H1 (cell line): ENCODE results near the gene MSI2. TPM values are rescaled to one million over a fixed set of nuclear protein-coding genes. Genes with fewer than 3 reads are reported as not detected.

Source experiments
- CTCF ChIA-PET: fragments of 300-600 bp; sonication (Branson Sonifier 250); formaldehyde crosslinking; loops from one replicate; lab custom pipeline; 2021; ENCODE audit not compliant: partially characterized antibody; lab: Charles Lee
- POLR2A ChIA-PET: fragments of 300-600 bp; sonication (Branson Sonifier 250); formaldehyde crosslinking; loops from one replicate; lab custom pipeline; 2021; ENCODE audit warnings: inconsistent platforms; ENCODE audit not compliant: partially characterized antibody; lab: Charles Lee
- DNase-seq, 2 experiments: peaks; one replicate each; pipeline versions ENCODE4 v3.0.0 to v3.0.0-alpha.2; 2010 to 2022; ENCODE audit warnings: low spot score in 2 of 2, low read depth in 1 of 2, mixed read lengths in 1 of 2
- FAIRE-seq: peaks from 2 replicates; lab custom pipeline; 2011; peaks lifted over from hg19 to GRCh38; lab: Jason Lieb, UNC
- H2AFZ ChIP-seq: 2 replicates; pipeline ENCODE4 v1.8.1; 2012; ENCODE audit warnings: low read length, inconsistent platforms
- H2AK5ac ChIP-seq: 2 replicates; pipeline ENCODE4 v1.6.1; 2013; ENCODE audit warnings: low read depth, low read length
- H2BK120ac ChIP-seq: replicated peaks from 2 replicates; pipeline ENCODE3; 2013; ENCODE audit warnings: low read depth, low read length, inconsistent platforms
- H2BK12ac ChIP-seq: 2 replicates; pipeline ENCODE4 v1.6.1; 2013; ENCODE audit warnings: low read depth, low read length
- H2BK15ac ChIP-seq: 2 replicates; pipeline ENCODE4 v1.6.1; 2013; ENCODE audit warnings: low read length
- H2BK20ac ChIP-seq: 2 replicates; pipeline ENCODE4 v1.6.1; 2013; ENCODE audit warnings: low read length
- H2BK5ac ChIP-seq: 2 replicates; pipeline ENCODE4 v1.6.1; 2013; ENCODE audit warnings: low read depth, low read length
- H3K14ac ChIP-seq: 2 replicates; pipeline ENCODE4 v1.6.1; 2013; ENCODE audit warnings: inconsistent platforms; ENCODE audit not compliant: insufficient read length
- H3K18ac ChIP-seq: 2 replicates; pipeline ENCODE4 v1.6.1; 2013; ENCODE audit warnings: low read length; ENCODE audit errors: extremely low read depth
- H3K23ac ChIP-seq: 2 replicates; pipeline ENCODE4 v1.6.1; 2013; ENCODE audit warnings: inconsistent platforms; ENCODE audit not compliant: insufficient read length
- H3K23me2 ChIP-seq: 2 replicates; pipeline ENCODE4 v1.6.1; 2013; ENCODE audit warnings: low read depth, low read length
- H3K27ac ChIP-seq: 2 replicates; pipeline ENCODE4 v1.6.1; 2011; ENCODE audit warnings: low read depth, low read length, inconsistent platforms
- H3K27me3 ChIP-seq, 4 experiments: replicated peaks in 1 of 4; 1 replicate in 1 of 4; 2 replicates in 3 of 4; pipeline versions ENCODE4 v1.6.1 to v1.8.1; 2011 to 2013; ENCODE audit warnings: low read length in 3 of 4, mild to moderate bottlenecking in 3 of 4, inconsistent platforms in 2 of 4, mixed read lengths in 2 of 4, moderate library complexity in 1 of 4; ENCODE audit not compliant: control insufficient read depth in 3 of 4, insufficient read depth in 3 of 4; ENCODE audit errors: extremely low read depth in 1 of 4
- H3K36me3 ChIP-seq, 4 experiments: 2 replicates each; pipeline versions ENCODE4 v1.6.1 to v1.8.1; 2011 to 2013; ENCODE audit warnings: mild to moderate bottlenecking in 4 of 4, low read length in 3 of 4, moderate library complexity in 2 of 4, control low read depth in 1 of 4, inconsistent platforms in 1 of 4; ENCODE audit not compliant: insufficient read depth in 4 of 4, control insufficient read depth in 2 of 4
- H3K4ac ChIP-seq: replicated peaks from 2 replicates; pipeline ENCODE3; 2013; ENCODE audit warnings: low read length, low read depth, mixed read lengths, inconsistent platforms; ENCODE audit not compliant: insufficient read length
- H3K4me1 ChIP-seq, 4 experiments: replicated peaks in 1 of 4; 1 replicate in 1 of 4; 2 replicates in 3 of 4; pipeline versions ENCODE4 v1.6.1 to v1.8.1; 2011 to 2013; ENCODE audit warnings: low read length in 3 of 4, inconsistent platforms in 2 of 4, mixed read lengths in 1 of 4; ENCODE audit not compliant: insufficient read depth in 4 of 4, control insufficient read depth in 3 of 4
- H3K4me2 ChIP-seq, 2 experiments: 2 replicates each; pipeline versions ENCODE4 v1.6.1 to v1.8.1; 2011 to 2013; ENCODE audit warnings: low read depth in 2 of 2, low read length in 2 of 2, control low read depth in 1 of 2, inconsistent platforms in 1 of 2, mild to moderate bottlenecking in 1 of 2; ENCODE audit not compliant: insufficient read depth in 1 of 2
- H3K4me3 ChIP-seq, 4 experiments: fragments of 200-600, 300-600 bp in 1 of 4; sonication (generic), shearing (Covaris generic), sonication (Bioruptor Twin) in 1 of 4; 2 replicates each; pipeline versions ENCODE4 v1.5.1 to v1.8.1; 2011 to 2016; ENCODE audit warnings: low read length in 4 of 4, low read depth in 3 of 4, control low read depth in 2 of 4, inconsistent platforms in 2 of 4, mild to moderate bottlenecking in 2 of 4, mixed read lengths in 1 of 4, moderate library complexity in 1 of 4; ENCODE audit not compliant: insufficient read depth in 2 of 4; ENCODE audit errors: extremely low read depth in 1 of 4
- H3K56ac ChIP-seq: replicated peaks from 2 replicates; pipeline ENCODE3; 2013; ENCODE audit warnings: low read depth, mild to moderate bottlenecking, mixed read lengths, low read length, inconsistent platforms; ENCODE audit not compliant: insufficient read length
- H3K79me1 ChIP-seq: 2 replicates; pipeline ENCODE4 v1.6.1; 2013; ENCODE audit warnings: low read depth, low read length, control low read depth
- H3K79me2 ChIP-seq, 2 experiments: 2 replicates each; pipeline versions ENCODE4 v1.6.1 to v1.8.1; 2012 to 2013; ENCODE audit warnings: low read length in 2 of 2, mild to moderate bottlenecking in 2 of 2, inconsistent platforms in 1 of 2; ENCODE audit not compliant: insufficient read depth in 2 of 2, control insufficient read depth in 1 of 2
- H3K9ac ChIP-seq, 4 experiments: replicated peaks in 1 of 4; 1 replicate in 1 of 4; 2 replicates in 3 of 4; pipeline versions ENCODE4 v1.6.1 to v1.8.1; 2011 to 2013; ENCODE audit warnings: low read depth in 3 of 4, low read length in 3 of 4, control low read depth in 2 of 4, mild to moderate bottlenecking in 2 of 4, moderate library complexity in 2 of 4, inconsistent platforms in 1 of 4; ENCODE audit errors: extremely low read depth in 1 of 4
- H3K9me3 ChIP-seq, 2 experiments: 2 replicates each; pipeline versions ENCODE4 v1.6.1 to v1.8.1; 2012 to 2013; ENCODE audit warnings: mild to moderate bottlenecking in 2 of 2, moderate library complexity in 2 of 2, control low read depth in 1 of 2, inconsistent platforms in 1 of 2, low read depth in 1 of 2, low read length in 1 of 2, mixed read lengths in 1 of 2; ENCODE audit not compliant: insufficient read depth in 2 of 2
- H4K20me1 ChIP-seq, 2 experiments: replicated peaks in 1 of 2; 2 replicates each; pipeline versions ENCODE3 to v1.8.1; 2011 to 2013; ENCODE audit warnings: inconsistent platforms in 2 of 2, low read length in 2 of 2, mild to moderate bottlenecking in 1 of 2; ENCODE audit not compliant: insufficient read depth in 2 of 2, control insufficient read depth in 1 of 2
- H4K5ac ChIP-seq: 2 replicates; pipeline ENCODE4 v1.6.1; 2013; ENCODE audit warnings: low read length, low read depth, mixed read lengths, inconsistent platforms; ENCODE audit not compliant: insufficient read length
- H4K8ac ChIP-seq: 2 replicates; pipeline ENCODE4 v1.8.0; 2013; ENCODE audit warnings: mild to moderate bottlenecking, moderate library complexity, low read length, inconsistent platforms; ENCODE audit not compliant: insufficient read depth; ENCODE audit errors: extremely low read depth
- H4K91ac ChIP-seq: replicated peaks from 2 replicates; pipeline ENCODE3; 2013; ENCODE audit warnings: low read length, mixed read lengths, inconsistent platforms; ENCODE audit not compliant: insufficient read length
- RFX5 ChIP-seq: IDR thresholded peaks from 2 replicates; pipeline ENCODE4 v1.6.1; 2011; ENCODE audit warnings: low read depth, low read length, improper control_type of control experiment, borderline replicate concordance
- whole genome bisulfite sequencing, 2 experiments: shearing (Covaris generic) in 1 of 2; methylation state at CpG; one replicate each; pipeline versions ENCODE4 v1.1.6 to v1.1.7; 2013 to 2015; ENCODE audit warnings: low lambda C conversion rate in 2 of 2, mixed read lengths in 2 of 2, inconsistent platforms in 1 of 2, low coverage in 1 of 2, missing lambda C conversion rate in 1 of 2; ENCODE audit not compliant: insufficient replicate concordance in 2 of 2, insufficient coverage in 1 of 2, insufficient read length in 1 of 2; ENCODE audit errors: extremely low coverage in 1 of 2, missing lambda C conversion rate in 1 of 2; 5-methylcytosine and 5-hydroxymethylcytosine counted together
- polyA plus RNA-seq, 7 experiments: library from polyadenylated mRNA; depleted of rRNA in 3 of 7; stranded (reverse) in 5 of 7; unstranded in 2 of 7; fragments of >200 nt in 5 of 7; fragments of 200-250 nt in 2 of 7; gene quantifications; 1 replicate in 5 of 7; 2 replicates in 1 of 7; 4 replicates in 1 of 7; pipeline versions ENCODE4 v1.2.1 to v1.2.3, GENCODE V29; 2011 to 2013; ENCODE audit warnings: missing spikeins in 2 of 7, mixed read lengths in 2 of 7
- total RNA-seq: library from RNA; stranded (reverse); fragmentation: NEBNext Ultra II Directional; extraction: Animal tissue kit (Norgen Biotek cat#: 25700); gene quantifications from 2 replicates; pipeline ENCODE4 v1.2.1, GENCODE V29; 2021

The MSI2 gene
- total and polyA plus RNA-seq, 2 of the 8 experiments (the other 6 are each of a cell fraction or from before 2014, with no cell fraction given): 36.7 to 80.6 TPM

DNA sequence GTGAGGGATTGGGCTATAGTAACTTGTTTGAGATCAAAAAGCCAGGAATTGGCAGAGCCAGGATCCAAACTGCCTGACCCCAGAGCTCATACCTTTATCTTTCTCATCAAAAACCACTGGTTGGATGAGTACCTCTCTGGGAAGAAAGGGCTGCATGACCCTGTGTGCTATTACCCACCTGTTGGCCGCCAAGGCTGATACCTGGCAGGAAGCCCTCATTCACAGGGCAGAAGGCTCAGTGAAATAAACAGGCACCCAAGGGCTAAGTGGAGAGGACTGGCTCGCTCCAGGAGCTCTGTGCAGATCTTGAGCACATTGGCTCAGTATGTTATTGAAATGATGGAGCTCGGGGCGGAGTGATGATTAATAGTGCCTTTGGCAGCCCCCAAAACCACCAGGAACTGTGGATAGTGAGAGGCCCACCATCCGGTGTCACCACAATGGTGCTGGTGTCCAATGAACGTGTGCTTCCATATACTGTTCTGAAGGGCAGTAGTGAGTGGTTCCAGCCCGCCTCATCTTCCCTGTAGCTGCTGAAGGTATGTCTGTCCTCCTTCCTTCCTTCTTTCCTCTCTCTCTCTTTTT, 197.6 kb downstream of the MSI2 start:
- Histone ChIP-seq H3K18ac (no peak overlapping the region), H3K14ac (no peak overlapping the region), H3K79me2 (peaks cover 0 to 4% of the 10 kb centered on the region in 2 experiments; a peak in 1 of 4 replicates), H3K4me1 (peaks cover 0 to 9% (median 2%) of the 10 kb centered on the region in 4 experiments; a peak in 3 of 7 replicates), H3K27ac (no peak overlapping the region; the same call in 1 of the 2 replicates), H2BK20ac (no peak overlapping the region), H2BK120ac (no peak overlapping the region), H3K4me2 (no peak overlapping the region), H3K4ac (no peak overlapping the region), H4K5ac (no peak overlapping the region), H4K8ac (no peak overlapping the region), H2BK12ac (no peak overlapping the region), H3K23ac (no peak overlapping the region), H3K9ac (no peak overlapping the region), H2BK15ac (no peak overlapping the region), H3K4me3 (no peak overlapping the region), H2BK5ac (no peak overlapping the region), H3K36me3 (0 out of 8 replicates have a peak, but pooled peaks cover 0 to 2% (median 0%) of the 10 kb centered on the region in 4 experiments), H3K9me3 (no peaks in the 10 kb centered on the region), H4K91ac (no peak overlapping the region), H4K20me1 (no peaks in the 10 kb centered on the region), H3K23me2 (no peaks in the 10 kb centered on the region), H2AFZ (no peak overlapping the region), H2AK5ac (no peak overlapping the region), H3K27me3 (no peaks in the 10 kb centered on the region), H3K79me1 (no peaks in the 10 kb centered on the region; the same call in 1 of the 2 replicates), H3K56ac (no peak overlapping the region)
- ChIA-PET POLR2A (interaction anchor here (1.0 kb wide), 1 partner anchor 7 kb away, joined by 3 read pairs; no protein-coding TSS in a partner anchor), CTCF (interaction anchor here (0.5 to 1.7 kb wide), 7 partner anchors 13 to 367 kb away, joined by 3 to 5 read pairs (median 3); no protein-coding TSS in a partner anchor)
- FAIRE-seq (no peak), DNase-seq (no peak)
- no peak for TF ChIP-seq RFX5
- WGBS, 2 experiments: 86% methylated on average over 7 of the region's 7 CpGs; no CpG with 5 or more reads in 1 of the 2 experiments
